Caco-2 (cell line): ENCODE results near the gene SCGN. TPM values are rescaled to one million over a fixed set of nuclear protein-coding genes. Genes with fewer than 3 reads are reported as not detected.
A peak's percentile ranks its signal among the peaks of the same experiment; 100 is the strongest.

ENCODE experiments used
- BruUV-seq: library from RNA; stranded (reverse); fragments of 400-500 nt; replicated peaks from 2 replicates; lab custom pipeline; 2021; lab: Mats Ljungman, UMichigan
- CTCF ChIA-PET: fragments of 300-600 bp; sonication (Branson Sonifier 250); formaldehyde crosslinking; loops from one replicate; lab custom pipeline; 2022; ENCODE audit warnings: antibody characterized with exemption; lab: Charles Lee
- POLR2A ChIA-PET: fragments of 300-600 bp; sonication (Branson Sonifier 250); formaldehyde crosslinking; loops from one replicate; lab custom pipeline; 2022; ENCODE audit warnings: antibody characterized with exemption; lab: Charles Lee
- DNase-seq, 2 experiments: peaks; one replicate each; pipeline versions ENCODE4 v3.0.0 to v3.0.0-alpha.2; 2020 to 2022
- H3K27me3 ChIP-seq: replicated peaks from 2 replicates; pipeline ENCODE4 v1.6.0; 2011; ENCODE audit warnings: low read length; ENCODE audit not compliant: control insufficient read depth, insufficient read depth
- H3K36me3 ChIP-seq: 2 replicates; pipeline ENCODE4 v1.5.1; 2011; ENCODE audit warnings: low read length; ENCODE audit not compliant: control insufficient read depth, insufficient read depth
- H3K4me1 ChIP-seq: fragments of 250-450 bp; sonication (Bioruptor Pico); 2 replicates; pipeline ENCODE4 v1.5.1; 2020; ENCODE audit warnings: mild to moderate bottlenecking
- H3K4me3 ChIP-seq: 2 replicates; pipeline ENCODE4 v1.5.1; 2011; ENCODE audit warnings: low read depth, mild to moderate bottlenecking, control low read depth, low read length
- H3K9me3 ChIP-seq: fragments of 250-450 bp; sonication (Bioruptor Pico); 2 replicates; pipeline ENCODE4 v1.5.1; 2020; ENCODE audit warnings: mild to moderate bottlenecking, moderate library complexity
- H3K27ac Mint-ChIP-seq: one replicate; pipeline ENCODE4 v1.8.0; 2022; ENCODE audit warnings: mixed read lengths; ENCODE audit not compliant: unreplicated experiment
- H3K27me3 Mint-ChIP-seq: one replicate; pipeline ENCODE4 v1.8.0; 2022; ENCODE audit warnings: mixed read lengths; ENCODE audit not compliant: insufficient read depth, unreplicated experiment
- H3K36me3 Mint-ChIP-seq: one replicate; pipeline ENCODE4 v1.8.0; 2022; ENCODE audit warnings: mild to moderate bottlenecking, mixed read lengths; ENCODE audit not compliant: insufficient read depth, unreplicated experiment
- H3K4me1 Mint-ChIP-seq: one replicate; pipeline ENCODE4 v1.8.0; 2022; ENCODE audit warnings: low read depth, mixed read lengths; ENCODE audit not compliant: unreplicated experiment
- H3K4me3 Mint-ChIP-seq: one replicate; pipeline ENCODE4 v1.8.0; 2022; ENCODE audit warnings: mild to moderate bottlenecking, moderate library complexity, mixed read lengths; ENCODE audit not compliant: unreplicated experiment
- H3K9me3 Mint-ChIP-seq: one replicate; pipeline ENCODE4 v1.8.0; 2022; ENCODE audit warnings: mixed read lengths; ENCODE audit not compliant: unreplicated experiment
- CTCF ChIP-seq, 2 experiments: fragments of 200-600 bp in 1 of 2; IDR thresholded peaks; 1 replicate in 1 of 2; 2 replicates in 1 of 2; pipeline versions ENCODE4 v1.5.1 to v1.8.0; 2011 to 2022; ENCODE audit warnings: antibody characterized with exemption in 1 of 2, control low read depth in 1 of 2, inconsistent platforms in 1 of 2, low read depth in 1 of 2, low read length in 1 of 2, mild to moderate bottlenecking in 1 of 2, moderate library complexity in 1 of 2; ENCODE audit not compliant: insufficient read depth in 1 of 2, severe bottlenecking in 1 of 2, unreplicated experiment in 1 of 2
- intact Hi-C: fragments of 100-400 bp; cut with micrococcal nuclease; formaldehyde crosslinking; loops from one replicate; pipeline ENCODE4 v1.10.0; 2022; ENCODE audit not compliant: unreplicated experiment
- total RNA-seq: library from RNA; stranded (reverse); gene quantifications from 2 replicates; pipeline ENCODE4 v1.2.3, GENCODE V29; 2022

SCGN gene
- total RNA-seq, 1 experiment from 2014 or later: 7.7 TPM

- Mint-ChIP-seq H3K4me1 (peaks cover 54% of the 10 kb centered on the region), H3K27me3 (no peaks in the 10 kb centered on the region), H3K4me3 (no peak overlapping the region), H3K36me3 (no peaks in the 10 kb centered on the region), H3K9me3 (no peaks in the 10 kb centered on the region), H3K27ac (peak overlapping the region; percentile 91)
- TF ChIP-seq CTCF (IDR thresholded peaks at IDR 0.05; ENCODE audit: insufficient read depth in 1 of 2, low read depth in 1 of 2, low read length in 1 of 2, severe bottlenecking in 1 of 2, unreplicated experiment in 1 of 2): no peak
- no peaks in the 10 kb centered on the region for H3K9me3 ChIP-seq
- no peaks in the 10 kb centered on the region for H3K36me3 ChIP-seq
- POLR2A ChIA-PET: no interaction called here
- intact Hi-C loops: no loop called here
- H3K4me3 ChIP-seq: no peak overlapping the region
- peaks cover 72% of the 10 kb centered on the region for H3K4me1 ChIP-seq
- no TSS peak for BruUV-seq
- CTCF ChIA-PET: interaction anchor here (1.3 kb wide), 1 partner anchor 79 kb away, joined by 4 read pairs; no protein-coding TSS in a partner anchor
- H3K27me3 ChIP-seq: no peaks in the 10 kb centered on the region
- DNase-seq: no peak
Observed at GRCh38 chr6:25639653-25640052, 12.4 kb upstream of the SCGN start.

- Histone ChIP-seq H3K4me3 (no peak overlapping the region), H3K4me1 (peaks cover 65% of the 10 kb centered on the region), H3K9me3 (no peaks in the 10 kb centered on the region), H3K36me3 (no peaks in the 10 kb centered on the region), H3K27me3 (no peaks in the 10 kb centered on the region)
- Mint-ChIP-seq H3K27ac (peak overlapping the region; percentile 91), H3K36me3 (no peaks in the 10 kb centered on the region), H3K9me3 (no peaks in the 10 kb centered on the region), H3K4me3 (no peak overlapping the region), H3K4me1 (peaks cover 52% of the 10 kb centered on the region), H3K27me3 (no peaks in the 10 kb centered on the region)
- intact Hi-C loops: no loop called here
- POLR2A ChIA-PET: no interaction called here
- no peak for DNase-seq
- TF ChIP-seq CTCF (IDR thresholded peaks at IDR 0.05; ENCODE audit: insufficient read depth in 1 of 2, low read depth in 1 of 2, low read length in 1 of 2, severe bottlenecking in 1 of 2, unreplicated experiment in 1 of 2): no peak
- no TSS peak for BruUV-seq
- CTCF ChIA-PET: interaction anchor here (1.3 kb wide), 1 partner anchor 78 kb away, joined by 4 read pairs; no protein-coding TSS in a partner anchor
Observed at GRCh38 chr6:25640446-25640845, 11.6 kb upstream of the SCGN start.

- Histone ChIP-seq H3K9me3 (no peaks in the 10 kb centered on the region), H3K4me3 (no peak overlapping the region), H3K36me3 (no peaks in the 10 kb centered on the region), H3K27me3 (no peaks in the 10 kb centered on the region), H3K4me1 (peaks cover 61% of the 10 kb centered on the region)
- H3K27ac Mint-ChIP-seq: peak overlapping the region; percentile 91
- CTCF ChIA-PET: interaction anchor here (1.3 kb wide), 1 partner anchor 77 kb away, joined by 4 read pairs; no protein-coding TSS in a partner anchor
- POLR2A ChIA-PET: no interaction called here
- DNase-seq: no peak
- intact Hi-C loops: no loop called here
- no peaks in the 10 kb centered on the region for H3K27me3 Mint-ChIP-seq
- no peak overlapping the region for H3K4me3 Mint-ChIP-seq
- BruUV-seq: no TSS peak
- peaks cover 53% of the 10 kb centered on the region for H3K4me1 Mint-ChIP-seq
- no peaks in the 10 kb centered on the region for H3K9me3 Mint-ChIP-seq
- H3K36me3 Mint-ChIP-seq: no peaks in the 10 kb centered on the region
- no peak for TF ChIP-seq CTCF (IDR thresholded peaks at IDR 0.05; ENCODE audit: insufficient read depth in 1 of 2, low read depth in 1 of 2, low read length in 1 of 2, severe bottlenecking in 1 of 2, unreplicated experiment in 1 of 2)
Observed at GRCh38 chr6:25640891-25641290, 11.1 kb upstream of the SCGN start.
